DND-41 (cell line): ENCODE measurements around the gene ZRANB3.
A peak's percentile ranks its signal among the peaks of the same experiment; 100 is the strongest.

Source experiments
- ATAC-seq: fragments of 200-7000 bp; cut with Tn5 transposase; 3 replicates; pipeline ENCODE4 v1.9.1; 2021; ENCODE audit warnings: low read depth; ENCODE audit not compliant: insufficient read depth
- DNase-seq: peaks from one replicate; pipeline ENCODE4 v3.0.0-alpha.2; 2020
- H2AFZ ChIP-seq: 2 replicates; pipeline ENCODE4 v1.6.0; 2012; ENCODE audit warnings: low read depth, low read length
- H3K27ac ChIP-seq: 2 replicates; pipeline ENCODE4 v1.5.1; 2012; ENCODE audit warnings: low read length, inconsistent platforms
- H3K27me3 ChIP-seq: fragments of 200-600 bp; sonication (generic); 2 replicates; pipeline ENCODE4 v1.6.0; 2012; ENCODE audit warnings: low read length, mild to moderate bottlenecking, inconsistent platforms; ENCODE audit not compliant: insufficient read depth, poor library complexity
- H3K36me3 ChIP-seq: 2 replicates; pipeline ENCODE4 v1.5.1; 2012; ENCODE audit warnings: low read length, inconsistent platforms; ENCODE audit not compliant: insufficient read depth
- H3K4me1 ChIP-seq: 2 replicates; pipeline ENCODE4 v1.5.1; 2012; ENCODE audit warnings: mild to moderate bottlenecking, low read length; ENCODE audit not compliant: insufficient read depth
- H3K4me2 ChIP-seq: 2 replicates; pipeline ENCODE4 v1.6.0; 2012; ENCODE audit warnings: mild to moderate bottlenecking, moderate library complexity, low read length, inconsistent platforms; ENCODE audit not compliant: insufficient read depth
- H3K4me3 ChIP-seq, 2 experiments: fragments of 200-600 bp in 1 of 2; shearing (Covaris generic) in 1 of 2; 2 replicates each; pipeline ENCODE4 v1.5.1; 2012 to 2016; ENCODE audit warnings: inconsistent platforms in 2 of 2, low read length in 2 of 2, mild to moderate bottlenecking in 2 of 2, low read depth in 1 of 2, moderate library complexity in 1 of 2
- H3K79me2 ChIP-seq: 2 replicates; pipeline ENCODE4 v1.6.0; 2012; ENCODE audit warnings: low read length, inconsistent platforms; ENCODE audit not compliant: insufficient read depth
- H3K9ac ChIP-seq: 2 replicates; pipeline ENCODE4 v1.6.0; 2012; ENCODE audit warnings: low read depth, mild to moderate bottlenecking, inconsistent platforms, low read length, moderate library complexity
- H3K9me3 ChIP-seq: 2 replicates; pipeline ENCODE4 v1.5.1; 2012; ENCODE audit warnings: low read length, moderate library complexity, mild to moderate bottlenecking, inconsistent platforms; ENCODE audit not compliant: insufficient read depth, severe bottlenecking
- H4K20me1 ChIP-seq: 2 replicates; pipeline ENCODE4 v1.6.0; 2012; ENCODE audit warnings: low read length; ENCODE audit not compliant: insufficient read depth
- EZH2 ChIP-seq: IDR thresholded peaks from 3 replicates; pipeline ENCODE4 v1.6.1; 2012; ENCODE audit warnings: borderline replicate concordance, low read depth, mild to moderate bottlenecking, moderate library complexity, low read length, inconsistent platforms; ENCODE audit not compliant: severe bottlenecking
- TF ChIP-seq, protein P1 (sequence below): IDR thresholded peaks from 2 replicates; pipeline ENCODE4 v1.5.1; 2012; ENCODE audit warnings: borderline replicate concordance, low read length, moderate library complexity, mild to moderate bottlenecking; ENCODE audit not compliant: poor library complexity, severe bottlenecking; ENCODE audit errors: extremely low read depth

The ZRANB3 gene

DNA sequence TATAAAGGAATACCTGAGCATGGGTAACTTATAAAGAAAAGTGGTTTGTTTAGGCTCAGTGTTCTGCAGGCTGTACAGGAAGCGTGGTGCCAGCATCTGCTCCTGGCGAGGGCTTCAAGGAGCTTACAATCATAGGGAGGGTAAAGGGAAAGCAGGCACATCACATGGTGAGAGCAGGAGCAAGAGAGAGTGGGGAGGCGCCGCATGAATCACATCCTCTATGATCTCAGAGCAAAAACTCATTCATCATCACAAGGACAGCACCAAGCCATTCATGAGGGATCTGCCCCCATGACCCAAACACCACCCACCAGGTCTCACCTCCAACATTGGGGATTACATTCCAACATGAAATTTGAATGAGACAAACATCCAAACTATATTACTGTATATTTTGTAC is 32.8 kb upstream of the ZRANB3 start:
- peaks cover 3% of the 10 kb centered on the region; the same call in 1 of the 2 replicates for H3K36me3 ChIP-seq
- DNase-seq (no peak), ATAC-seq (peak; percentile 42; the same call in 2 of the 3 replicates)
- H4K20me1 ChIP-seq, result peaks cover 3% of the 10 kb centered on the region
- H3K27me3 ChIP-seq, result no peaks in the 10 kb centered on the region
- no peak overlapping the region for H3K4me2 ChIP-seq
- H3K27ac ChIP-seq, result no peak overlapping the region
- peaks cover 81% of the 10 kb centered on the region for H3K79me2 ChIP-seq
- H3K9me3 ChIP-seq, result no peaks in the 10 kb centered on the region
- no peak overlapping the region for H3K4me3 ChIP-seq
- H2AFZ ChIP-seq, result no peak overlapping the region
- H3K4me1 ChIP-seq, result no peaks in the 10 kb centered on the region
- no peak for TF ChIP-seq EZH2
- TF ChIP-seq, protein P1, sequence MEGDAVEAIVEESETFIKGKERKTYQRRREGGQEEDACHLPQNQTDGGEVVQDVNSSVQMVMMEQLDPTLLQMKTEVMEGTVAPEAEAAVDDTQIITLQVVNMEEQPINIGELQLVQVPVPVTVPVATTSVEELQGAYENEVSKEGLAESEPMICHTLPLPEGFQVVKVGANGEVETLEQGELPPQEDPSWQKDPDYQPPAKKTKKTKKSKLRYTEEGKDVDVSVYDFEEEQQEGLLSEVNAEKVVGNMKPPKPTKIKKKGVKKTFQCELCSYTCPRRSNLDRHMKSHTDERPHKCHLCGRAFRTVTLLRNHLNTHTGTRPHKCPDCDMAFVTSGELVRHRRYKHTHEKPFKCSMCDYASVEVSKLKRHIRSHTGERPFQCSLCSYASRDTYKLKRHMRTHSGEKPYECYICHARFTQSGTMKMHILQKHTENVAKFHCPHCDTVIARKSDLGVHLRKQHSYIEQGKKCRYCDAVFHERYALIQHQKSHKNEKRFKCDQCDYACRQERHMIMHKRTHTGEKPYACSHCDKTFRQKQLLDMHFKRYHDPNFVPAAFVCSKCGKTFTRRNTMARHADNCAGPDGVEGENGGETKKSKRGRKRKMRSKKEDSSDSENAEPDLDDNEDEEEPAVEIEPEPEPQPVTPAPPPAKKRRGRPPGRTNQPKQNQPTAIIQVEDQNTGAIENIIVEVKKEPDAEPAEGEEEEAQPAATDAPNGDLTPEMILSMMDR, result no peak
- no peak overlapping the region for H3K9ac ChIP-seq

DNA sequence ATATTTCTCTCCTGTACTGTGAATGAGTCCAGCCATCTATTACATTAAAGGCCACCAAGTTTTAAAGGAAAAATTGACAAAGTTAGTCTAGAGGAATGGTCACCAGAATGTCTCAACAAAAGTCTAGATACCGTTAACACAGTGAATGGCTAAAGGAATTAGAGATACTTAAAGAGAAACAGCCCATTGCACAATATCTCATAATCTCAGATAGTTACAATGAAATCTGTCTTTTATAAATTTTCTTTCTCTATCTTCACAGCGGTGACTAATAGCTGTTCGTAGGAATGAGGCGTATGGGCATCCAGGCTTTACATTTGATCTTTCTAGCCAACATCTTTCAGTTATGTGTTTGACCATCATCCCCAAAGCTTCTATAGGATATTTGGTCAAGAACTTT is 30.9 kb upstream of the ZRANB3 start:
- Histone ChIP-seq H3K9ac (no peak overlapping the region), H3K9me3 (no peaks in the 10 kb centered on the region), H3K4me1 (no peaks in the 10 kb centered on the region), H3K27me3 (no peaks in the 10 kb centered on the region), H4K20me1 (no peaks in the 10 kb centered on the region; the same call in 1 of the 2 replicates), H3K4me3 (no peak overlapping the region), H3K79me2 (peaks cover 89% of the 10 kb centered on the region), H3K4me2 (no peak overlapping the region), H3K27ac (no peak overlapping the region), H2AFZ (no peak overlapping the region), H3K36me3 (peaks cover 3% of the 10 kb centered on the region; the same call in 1 of the 2 replicates)
- DNase-seq, result no peak
- ATAC-seq, result no peak
- TF ChIP-seq, protein P1, result no peak
- no peak for TF ChIP-seq EZH2

DNA sequence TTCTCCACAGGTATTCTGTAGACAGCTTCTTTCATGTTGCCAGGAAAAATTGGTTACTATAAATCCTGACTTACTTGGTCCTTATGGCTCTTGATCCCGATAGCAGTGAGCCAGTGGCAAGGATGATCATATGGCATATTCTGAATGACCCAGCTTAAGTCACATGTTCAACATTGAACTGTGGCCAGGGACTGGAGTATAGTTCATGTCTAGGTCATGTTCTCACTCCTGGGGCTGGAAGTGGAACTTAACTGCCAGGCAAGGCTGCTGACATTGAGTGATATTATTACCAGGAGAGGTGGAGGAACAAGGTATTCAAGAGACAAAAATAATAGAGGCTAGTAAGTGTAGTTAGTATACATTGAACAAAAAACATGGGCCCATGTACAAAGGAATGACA is 26.5 kb upstream of the ZRANB3 start:
- H3K4me3 ChIP-seq, result no peak overlapping the region
- H3K4me1 ChIP-seq, result no peaks in the 10 kb centered on the region
- no peak for ATAC-seq
- no peaks in the 10 kb centered on the region; the same call in 1 of the 2 replicates for H4K20me1 ChIP-seq
- TF ChIP-seq EZH2, result no peak
- TF ChIP-seq, protein P1, result no peak
- no peak for DNase-seq
- H3K79me2 ChIP-seq, result peaks cover 90% of the 10 kb centered on the region
- no peak overlapping the region for H3K9ac ChIP-seq
- no peak overlapping the region for H3K4me2 ChIP-seq
- no peak overlapping the region for H3K27ac ChIP-seq
- H2AFZ ChIP-seq, result no peak overlapping the region
- H3K9me3 ChIP-seq, result no peaks in the 10 kb centered on the region
- peaks cover 3% of the 10 kb centered on the region; the same call in 1 of the 2 replicates for H3K36me3 ChIP-seq
- H3K27me3 ChIP-seq, result no peaks in the 10 kb centered on the region

DNA sequence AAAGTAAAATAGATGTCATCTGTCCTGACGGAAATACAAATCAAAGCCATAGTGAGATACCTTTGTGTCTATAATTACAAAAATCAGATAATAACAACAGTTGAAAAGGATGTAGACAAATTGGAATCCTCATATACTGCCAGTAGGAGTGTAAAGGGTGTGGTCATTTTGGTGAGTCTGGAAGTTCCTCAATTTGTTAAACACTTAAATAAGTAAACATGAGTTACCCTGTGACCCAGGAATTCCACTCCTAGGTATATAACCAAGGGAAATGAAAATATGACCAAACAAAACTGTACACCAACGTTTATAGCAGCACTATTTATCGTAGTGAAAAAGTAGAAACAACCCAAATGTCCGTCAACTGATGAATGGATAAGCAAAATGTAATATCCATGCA is 24.3 kb upstream of the ZRANB3 start:
- no peaks in the 10 kb centered on the region; the same call in 1 of the 2 replicates for H4K20me1 ChIP-seq
- no peaks in the 10 kb centered on the region for H3K4me1 ChIP-seq
- no peak overlapping the region for H3K4me2 ChIP-seq
- no peak overlapping the region for H2AFZ ChIP-seq
- no peak overlapping the region for H3K27ac ChIP-seq
- H3K9me3 ChIP-seq, result no peaks in the 10 kb centered on the region
- peaks cover 93% of the 10 kb centered on the region for H3K79me2 ChIP-seq
- TF ChIP-seq, protein P1, result no peak
- no peak for TF ChIP-seq EZH2
- H3K4me3 ChIP-seq, result no peak overlapping the region
- no peak for DNase-seq
- H3K9ac ChIP-seq, result no peak overlapping the region
- H3K27me3 ChIP-seq, result no peaks in the 10 kb centered on the region
- ATAC-seq, result no peak
- H3K36me3 ChIP-seq, result no peaks in the 10 kb centered on the region; the same call in 1 of the 2 replicates
